Body of pancreas (tissue), 4 donors: ENCODE results near the gene PLEKHA6. TPM values are rescaled to one million over a fixed set of nuclear protein-coding genes. Genes with fewer than 3 reads are reported as not detected.

Source experiments
- ATAC-seq: fragments of 150-250 bp; one replicate; pipeline ENCODE4 v1.9.1; 2016
- DNase-seq, 4 donors: peaks; one replicate each; pipeline ENCODE4 v3.0.0-alpha.2; 2019
- H3K27ac ChIP-seq, 4 donors: fragments of 200-600 bp; sonication (generic); 1 replicate in 3 of 4; 2 replicates in 1 of 4; pipeline versions ENCODE4 v1.5.1 to v1.6.1; 2016 to 2019; ENCODE audit warnings: mild to moderate bottlenecking in 1 of 4, mixed read lengths in 1 of 4, moderate library complexity in 1 of 4
- H3K27me3 ChIP-seq, 2 donors: fragments of 200-600 bp; sonication (generic); one replicate each; pipeline ENCODE4 v1.6.0; 2016; ENCODE audit warnings: mild to moderate bottlenecking in 1 of 2
- H3K36me3 ChIP-seq, 2 donors: fragments of 200-600 bp; sonication (generic); replicated peaks in 1 of 2; 2 replicates each; pipeline ENCODE4 v1.5.1; 2016; ENCODE audit warnings: low read depth in 2 of 2; ENCODE audit not compliant: insufficient read depth in 1 of 2
- H3K4me1 ChIP-seq: fragments of 200-600 bp; sonication (generic); one replicate; pipeline ENCODE4 v1.6.0; 2016
- H3K4me3 ChIP-seq, 2 donors: fragments of 200-600 bp; sonication (generic); 1 replicate in 1 of 2; 2 replicates in 1 of 2; pipeline ENCODE4 v1.5.1; 2016 to 2019
- H3K9me3 ChIP-seq, 3 donors: fragments of 200-600 bp; sonication (generic); 1 replicate in 2 of 3; 2 replicates in 1 of 3; pipeline ENCODE4 v1.5.1; 2016
- CTCF ChIP-seq, 7 experiments: fragments of 450-650 bp in 4 of 7; fragments of 200-600 bp in 3 of 7; sonication (generic) in 3 of 7; IDR thresholded peaks; one replicate each; pipeline ENCODE4 v1.5.1; 2016 to 2019; ENCODE audit warnings: antibody characterized with exemption in 7 of 7
- POLR2A ChIP-seq, 3 donors: fragments of 450-650 bp; IDR thresholded peaks; one replicate each; pipeline ENCODE4 v1.6.1; 2016; ENCODE audit warnings: antibody characterized with exemption in 3 of 3, mild to moderate bottlenecking in 2 of 3
- WGBS, 2 donors: methylation state at CpG; one replicate each; pipeline ENCODE4 v1.1.5; 2017; 5-methylcytosine and 5-hydroxymethylcytosine counted together
- intact Hi-C: fragments of 100-400 bp; cut with DNase I; formaldehyde crosslinking; loops from one replicate; pipeline ENCODE4 v1.15.1; 2023
- total RNA-seq, 2 donors: library from RNA; depleted of rRNA; stranded (reverse); fragments of >200 nt; gene quantifications; one replicate each; pipeline ENCODE4 v1.1.0, GENCODE V29; 2016

PLEKHA6 gene
- total RNA-seq, 2 donors from 2014 or later = 10.9 to 20.4 TPM

GRCh38 chr1:204342310-204342709 is 17.4 kb downstream of the PLEKHA6 start:
- H3K36me3 ChIP-seq = no peaks in the 10 kb centered on the region
- H3K4me3 ChIP-seq = no peak overlapping the region
- ATAC-seq (no peak), DNase-seq (no peak)
- intact Hi-C loops = no loop called here
- no peaks in the 10 kb centered on the region for H3K9me3 ChIP-seq
- 89 to 98% methylated on average over 2 of the region's 2 CpGs for WGBS, 2 donors
- TF ChIP-seq POLR2A (IDR thresholded peaks at IDR 0.05) (no peak), CTCF (IDR thresholded peaks at IDR 0.05) (no peak)
- H3K27ac ChIP-seq = no peak overlapping the region
- H3K27me3 ChIP-seq = no peaks in the 10 kb centered on the region
- H3K4me1 ChIP-seq = no peaks in the 10 kb centered on the region

- TF ChIP-seq CTCF (IDR thresholded peaks at IDR 0.05) (no peak), POLR2A (IDR thresholded peaks at IDR 0.05) (no peak)
- Histone ChIP-seq H3K4me3 (no peak overlapping the region), H3K9me3 (no peaks in the 10 kb centered on the region), H3K27ac (no peak overlapping the region), H3K36me3 (no peaks in the 10 kb centered on the region), H3K27me3 (no peaks in the 10 kb centered on the region), H3K4me1 (no peaks in the 10 kb centered on the region)
- no peak for ATAC-seq
- intact Hi-C loops = no loop called here
- no peak for DNase-seq
Observed at GRCh38 chr1:204341380-204341779, 18.3 kb downstream of the PLEKHA6 start.

- no peaks in the 10 kb centered on the region for H3K9me3 ChIP-seq
- no peaks in the 10 kb centered on the region for H3K27me3 ChIP-seq
- DNase-seq (peak in 1 of 4 donors; percentile 33), ATAC-seq (no peak)
- no peaks in the 10 kb centered on the region for H3K36me3 ChIP-seq
- TF ChIP-seq POLR2A (IDR thresholded peaks at IDR 0.05) = no peak
- no peak for TF ChIP-seq CTCF (IDR thresholded peaks at IDR 0.05)
- no peaks in the 10 kb centered on the region for H3K4me1 ChIP-seq
- no peak overlapping the region for H3K27ac ChIP-seq
- intact Hi-C loops = no loop called here
- H3K4me3 ChIP-seq = no peak overlapping the region
- WGBS, 2 donors = 77 to 86% methylated on average over 12 of the region's 12 CpGs
Observed at GRCh38 chr1:204340081-204340889, 19.4 kb downstream of the PLEKHA6 start.

DNA sequence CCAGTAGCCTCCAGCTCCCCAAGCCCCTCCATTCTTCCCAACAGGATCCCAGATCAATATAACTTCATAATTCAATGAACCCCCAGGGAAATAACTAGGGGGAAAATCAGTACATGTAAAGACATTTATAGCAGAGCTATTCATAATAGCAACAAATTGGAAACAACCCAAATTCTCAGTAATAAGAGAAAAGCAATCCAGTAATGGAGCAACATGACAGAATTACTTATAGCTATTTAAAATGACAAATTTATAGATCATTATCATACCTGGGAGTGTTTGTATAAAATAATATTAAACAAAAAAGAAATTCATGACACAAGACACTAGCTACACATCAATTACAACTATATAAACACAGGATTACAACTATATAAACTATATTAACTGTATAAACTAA is 20.2 kb downstream of the PLEKHA6 start:
- no peaks in the 10 kb centered on the region for H3K4me1 ChIP-seq

More for the DNA sequence above, 20.2 kb downstream of the PLEKHA6 start:
- Histone ChIP-seq H3K27me3 (no peaks in the 10 kb centered on the region), H3K4me3 (no peak overlapping the region), H3K9me3 (no peaks in the 10 kb centered on the region), H3K27ac (no peak overlapping the region), H3K36me3 (no peaks in the 10 kb centered on the region)
- DNase-seq (no peak), ATAC-seq (no peak)
- intact Hi-C loops = no loop called here
- TF ChIP-seq POLR2A (IDR thresholded peaks at IDR 0.05) = no peak
- TF ChIP-seq CTCF (IDR thresholded peaks at IDR 0.05) = no peak
